Measurements from ENCODE around the gene IFIH1.

DNA sequence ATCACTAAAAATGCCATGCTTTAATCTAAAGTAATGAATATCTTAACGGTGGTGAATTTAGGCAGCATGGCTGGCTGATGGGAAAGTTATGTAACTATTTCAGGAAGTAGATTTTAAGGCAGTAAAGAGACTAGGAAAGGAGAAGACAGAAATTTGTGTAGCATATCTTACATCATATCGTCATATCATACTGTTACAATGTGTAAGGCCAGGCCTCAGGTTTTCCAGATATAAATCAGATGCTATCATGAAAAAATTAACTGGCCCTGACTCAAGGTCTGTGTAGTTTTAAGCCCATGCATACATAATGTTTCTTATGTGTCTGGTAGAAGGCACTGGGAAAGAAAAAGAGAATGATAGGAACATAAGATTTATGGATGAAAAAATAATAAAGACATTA lies 66.3 kb downstream of the IFIH1 start:
- no peak for TF ChIP-seq CTCF (IDR thresholded peaks at IDR 0.05)
- no peak for TF ChIP-seq POLR2AphosphoS5 (IDR thresholded peaks at IDR 0.05)
- no peak for TF ChIP-seq EP300 (IDR thresholded peaks at IDR 0.05)
